ENCODE data around the gene SH2D3A.

The SH2D3A gene

GRCh38 chr19:6718741-6719539 lies 48.3 kb downstream of the SH2D3A start:
- no peak for DNase-seq (ENCODE audit: low read depth, low spot score)
- no peak overlapping the region for H3K4me3 ChIP-seq (ENCODE audit: low read depth, low read length)
- TF ChIP-seq CTCF (IDR thresholded peaks at IDR 0.05; ENCODE audit: low read depth, low read length), result no peak
- in situ Hi-C loops (cut with HindIII; ENCODE audit: low sequenced_read_pairs), result no loop called here

GRCh38 chr19:6718111-6718740 lies 49.0 kb downstream of the SH2D3A start:
- in situ Hi-C loops (cut with HindIII; ENCODE audit: low sequenced_read_pairs), result no loop called here
- H3K4me3 ChIP-seq (ENCODE audit: low read depth, low read length), result no peak overlapping the region
- DNase-seq (ENCODE audit: low read depth, low spot score), result no peak
- no peak for TF ChIP-seq CTCF (IDR thresholded peaks at IDR 0.05; ENCODE audit: low read depth, low read length)

GRCh38 chr19:6717441-6717971 lies 49.7 kb downstream of the SH2D3A start:
- in situ Hi-C loops (cut with HindIII; ENCODE audit: low sequenced_read_pairs), result no loop called here
- TF ChIP-seq CTCF (IDR thresholded peaks at IDR 0.05; ENCODE audit: low read depth, low read length), result no peak
- DNase-seq (ENCODE audit: low read depth, low spot score), result no peak

GRCh38 chr19:6717036-6717435 lies 50.2 kb downstream of the SH2D3A start:
- H3K4me3 ChIP-seq (ENCODE audit: low read depth, low read length), result no peak overlapping the region
- no peak for DNase-seq (ENCODE audit: low read depth, low spot score)
- TF ChIP-seq CTCF (IDR thresholded peaks at IDR 0.05; ENCODE audit: low read depth, low read length), result no peak
- in situ Hi-C loops (cut with HindIII; ENCODE audit: low sequenced_read_pairs), result no loop called here

More at GRCh38 chr19:6717441-6717971, 49.7 kb downstream of the SH2D3A start:
- no peak overlapping the region for H3K4me3 ChIP-seq (ENCODE audit: low read depth, low read length)

GRCh38 chr19:6716610-6716970 lies 50.6 kb downstream of the SH2D3A start:
- no peak for TF ChIP-seq CTCF (IDR thresholded peaks at IDR 0.05; ENCODE audit: low read depth, low read length)
- H3K4me3 ChIP-seq (ENCODE audit: low read depth, low read length), result no peak overlapping the region

GRCh38 chr19:6714749-6715555 lies 52.3 kb downstream of the SH2D3A start:
- no peak for TF ChIP-seq CTCF (IDR thresholded peaks at IDR 0.05; ENCODE audit: low read depth, low read length)
- DNase-seq (ENCODE audit: low read depth, low spot score), result no peak
- no peak overlapping the region for H3K4me3 ChIP-seq (ENCODE audit: low read depth, low read length)
- in situ Hi-C loops (cut with HindIII; ENCODE audit: low sequenced_read_pairs), result no loop called here

More at GRCh38 chr19:6716610-6716970, 50.6 kb downstream of the SH2D3A start:
- no peak for DNase-seq (ENCODE audit: low read depth, low spot score)
- in situ Hi-C loops (cut with HindIII; ENCODE audit: low sequenced_read_pairs), result no loop called here

All from astrocyte of the spinal cord (primary cell).